ENCODE measurements around the gene SLC43A2. TPM values are rescaled to one million over a fixed set of nuclear protein-coding genes. Genes with fewer than 3 reads are reported as not detected.

Gene SLC43A2
- total RNA-seq, 2 donors from 2014 or later: 3.6 to 9.8 TPM

DNA sequence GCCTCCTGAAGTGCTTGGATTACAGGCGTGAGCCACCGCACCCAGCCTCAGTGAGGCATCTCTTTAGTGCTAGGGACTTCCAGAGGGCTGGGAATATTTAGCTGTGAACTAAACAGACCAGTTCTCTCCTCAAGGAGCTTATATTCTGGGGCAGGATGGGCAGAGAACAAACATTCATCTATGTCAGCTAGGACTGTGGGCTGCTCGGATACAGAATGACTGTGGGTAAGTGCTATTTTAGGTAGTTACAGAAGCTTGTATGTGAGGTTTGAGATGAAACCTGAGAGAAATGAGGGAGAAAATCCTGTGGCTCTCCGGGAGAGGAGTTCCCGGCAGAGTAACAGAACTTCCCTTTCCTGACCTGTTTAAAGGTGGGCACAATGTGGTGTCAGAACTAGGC lies 106.0 kb downstream of the SLC43A2 start:
- Histone ChIP-seq H3K36me3 (peaks cover 22% of the 10 kb centered on the region), H3K4me1 (peaks cover 0 to 2% of the 10 kb centered on the region in 2 donors), H3K27me3 (no peaks in the 10 kb centered on the region), H3K27ac (no peak overlapping the region), H3K4me3 (no peak overlapping the region), H3K9me3 (no peaks in the 10 kb centered on the region)
- DNase-seq (ENCODE audit: low spot score): no peak
- TF ChIP-seq, protein P1, sequence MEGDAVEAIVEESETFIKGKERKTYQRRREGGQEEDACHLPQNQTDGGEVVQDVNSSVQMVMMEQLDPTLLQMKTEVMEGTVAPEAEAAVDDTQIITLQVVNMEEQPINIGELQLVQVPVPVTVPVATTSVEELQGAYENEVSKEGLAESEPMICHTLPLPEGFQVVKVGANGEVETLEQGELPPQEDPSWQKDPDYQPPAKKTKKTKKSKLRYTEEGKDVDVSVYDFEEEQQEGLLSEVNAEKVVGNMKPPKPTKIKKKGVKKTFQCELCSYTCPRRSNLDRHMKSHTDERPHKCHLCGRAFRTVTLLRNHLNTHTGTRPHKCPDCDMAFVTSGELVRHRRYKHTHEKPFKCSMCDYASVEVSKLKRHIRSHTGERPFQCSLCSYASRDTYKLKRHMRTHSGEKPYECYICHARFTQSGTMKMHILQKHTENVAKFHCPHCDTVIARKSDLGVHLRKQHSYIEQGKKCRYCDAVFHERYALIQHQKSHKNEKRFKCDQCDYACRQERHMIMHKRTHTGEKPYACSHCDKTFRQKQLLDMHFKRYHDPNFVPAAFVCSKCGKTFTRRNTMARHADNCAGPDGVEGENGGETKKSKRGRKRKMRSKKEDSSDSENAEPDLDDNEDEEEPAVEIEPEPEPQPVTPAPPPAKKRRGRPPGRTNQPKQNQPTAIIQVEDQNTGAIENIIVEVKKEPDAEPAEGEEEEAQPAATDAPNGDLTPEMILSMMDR (IDR thresholded peaks at IDR 0.05): no peak

DNA sequence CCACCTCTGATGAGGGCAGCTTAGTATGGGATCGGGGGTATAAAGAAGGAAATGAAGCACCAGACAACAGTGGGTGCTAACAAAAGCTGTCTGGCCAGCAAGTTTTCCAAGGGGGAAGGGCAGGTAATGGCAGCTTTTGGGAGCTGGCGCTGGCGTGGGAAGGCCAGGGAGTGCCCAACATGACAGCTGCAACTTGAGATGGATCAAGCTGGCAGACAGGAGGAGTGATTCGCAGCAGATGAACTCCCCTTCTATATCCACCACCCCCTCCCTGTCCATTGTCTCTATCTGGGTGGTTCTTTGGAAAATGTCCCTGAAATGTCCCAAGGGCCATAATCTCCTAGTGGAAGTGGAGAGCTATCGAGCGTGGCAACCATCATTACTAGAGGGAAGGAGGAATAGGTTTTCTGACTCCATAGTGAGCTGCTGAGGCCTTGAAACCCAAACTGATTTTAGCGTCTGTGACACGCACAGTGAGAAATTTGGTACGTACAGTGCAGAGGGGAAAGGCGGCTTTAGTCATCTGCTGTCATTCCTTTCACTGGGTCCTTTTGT lies 107.5 kb downstream of the SLC43A2 start:
- Histone ChIP-seq H3K4me3 (no peak overlapping the region), H3K9me3 (no peaks in the 10 kb centered on the region), H3K4me1 (peaks cover 0 to 9% of the 10 kb centered on the region in 2 donors), H3K27ac (no peak overlapping the region), H3K27me3 (no peaks in the 10 kb centered on the region), H3K36me3 (peaks cover 16% of the 10 kb centered on the region)
- DNase-seq (ENCODE audit: low spot score): no peak
- TF ChIP-seq, protein P1 (IDR thresholded peaks at IDR 0.05): no peak

DNA sequence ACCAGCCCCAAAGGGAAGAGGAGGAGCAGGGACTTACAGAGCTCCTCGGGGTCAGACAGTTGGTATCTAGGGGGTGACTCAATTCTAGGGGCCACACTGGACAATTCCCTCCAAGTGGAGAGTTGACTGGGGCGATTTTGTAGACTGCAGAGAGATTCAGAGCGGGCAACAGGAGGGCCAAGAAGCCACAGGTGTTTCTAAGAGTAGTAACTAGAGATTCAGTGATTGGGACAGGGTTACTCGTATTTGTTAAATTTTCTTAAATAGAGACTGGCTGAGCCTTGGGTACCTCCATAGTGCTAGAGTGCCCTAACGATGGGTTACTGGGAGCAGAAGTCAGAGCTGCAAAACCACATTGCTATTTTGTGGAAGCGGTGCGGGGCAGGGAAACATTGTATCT lies 109.0 kb downstream of the SLC43A2 start:
- no peak overlapping the region for H3K27ac ChIP-seq
- TF ChIP-seq, protein P1 (IDR thresholded peaks at IDR 0.05): no peak
- peaks cover 9 to 24% of the 10 kb centered on the region in 2 donors for H3K4me1 ChIP-seq
- no peak for DNase-seq (ENCODE audit: low spot score)
- no peak overlapping the region for H3K4me3 ChIP-seq
- peaks cover 15% of the 10 kb centered on the region for H3K36me3 ChIP-seq
- H3K27me3 ChIP-seq: no peaks in the 10 kb centered on the region
- H3K9me3 ChIP-seq: no peaks in the 10 kb centered on the region

Other genes starting within 250 kb of the SLC43A2 start
- 100 to 1,000 TPM; 655 to 703 TPM for gene YWHAE, start 228.6 kb downstream of the SLC43A2 start, total RNA-seq
- gene CRK, start 172.6 kb downstream of the SLC43A2 start, total RNA-seq: 10 to 100 TPM; 36.0 to 49.8 TPM
- gene MYO1C, start 136.1 kb downstream of the SLC43A2 start, total RNA-seq: 100 to 1,000 TPM in 1 of 2 donors, 10 to 100 TPM in 1; 83.6 to 161 TPM
- 10 to 100 TPM; 64.9 to 78.1 TPM for gene INPP5K, start 112.2 kb downstream of the SLC43A2 start, total RNA-seq
- gene PITPNA, start 66.0 kb downstream of the SLC43A2 start, total RNA-seq: 10 to 100 TPM; 35.1 to 39.6 TPM
- gene SCARF1, start 16.9 kb upstream of the SLC43A2 start, total RNA-seq: 10 to 100 TPM in 1 of 2 donors, 1 to 10 TPM in 1; 8.6 to 14.8 TPM
- 10 to 100 TPM; 38.6 to 60.7 TPM for gene RILP, start 21.0 kb upstream of the SLC43A2 start, total RNA-seq
- 100 to 1,000 TPM in 1 of 2 donors, 10 to 100 TPM in 1; 90.1 to 144 TPM for gene PRPF8, start 56.0 kb upstream of the SLC43A2 start, total RNA-seq
- gene TLCD2, start 81.5 kb upstream of the SLC43A2 start, total RNA-seq: 1 to 10 TPM; 1.1 to 3.7 TPM
- 10 to 100 TPM; 10.9 to 17.9 TPM for gene WDR81, start 95.9 kb upstream of the SLC43A2 start, total RNA-seq
- 1 to 10 TPM; 1.0 to 1.5 TPM for gene SERPINF2, start 114.0 kb upstream of the SLC43A2 start, total RNA-seq
- 100 to 1,000 TPM; 348 to 498 TPM for gene SERPINF1, start 133.2 kb upstream of the SLC43A2 start, total RNA-seq
- gene SMYD4, start 201.1 kb upstream of the SLC43A2 start, total RNA-seq: 1 to 10 TPM; 6.2 to 7.1 TPM
- gene RPA1, start 201.2 kb upstream of the SLC43A2 start, total RNA-seq: 10 to 100 TPM; 20.9 to 26.9 TPM

Measured in right atrium auricular region (tissue), 2 donors.